Mononuclear cell (primary cell): Measurements from ENCODE around the gene ILKAP. TPM values are rescaled to one million over a fixed set of nuclear protein-coding genes. Genes with fewer than 3 reads are reported as not detected.

Source experiments
- H3K27me3 ChIP-seq: 2 replicates; pipeline ENCODE4 v1.6.0; 2011; ENCODE audit warnings: low read length, control low read depth; ENCODE audit not compliant: insufficient read depth
- H3K4me1 ChIP-seq: 2 replicates; pipeline ENCODE4 v1.5.1; 2011; ENCODE audit warnings: mild to moderate bottlenecking, low read length, control low read depth; ENCODE audit not compliant: insufficient read depth
- H3K4me3 ChIP-seq: 2 replicates; pipeline ENCODE4 v1.5.1; 2011; ENCODE audit warnings: mild to moderate bottlenecking, low read length, moderate library complexity
- H3K9me3 ChIP-seq: 2 replicates; pipeline ENCODE4 v1.5.1; 2011; ENCODE audit warnings: low read depth, mild to moderate bottlenecking, control low read depth, low read length
- total RNA-seq: library from RNA; depleted of rRNA; stranded (reverse); fragments of >200 nt; gene quantifications from one replicate; pipeline ENCODE4 v1.2.3, GENCODE V29; 2012

ILKAP gene
- 66.5 TPM for total RNA-seq

DNA sequence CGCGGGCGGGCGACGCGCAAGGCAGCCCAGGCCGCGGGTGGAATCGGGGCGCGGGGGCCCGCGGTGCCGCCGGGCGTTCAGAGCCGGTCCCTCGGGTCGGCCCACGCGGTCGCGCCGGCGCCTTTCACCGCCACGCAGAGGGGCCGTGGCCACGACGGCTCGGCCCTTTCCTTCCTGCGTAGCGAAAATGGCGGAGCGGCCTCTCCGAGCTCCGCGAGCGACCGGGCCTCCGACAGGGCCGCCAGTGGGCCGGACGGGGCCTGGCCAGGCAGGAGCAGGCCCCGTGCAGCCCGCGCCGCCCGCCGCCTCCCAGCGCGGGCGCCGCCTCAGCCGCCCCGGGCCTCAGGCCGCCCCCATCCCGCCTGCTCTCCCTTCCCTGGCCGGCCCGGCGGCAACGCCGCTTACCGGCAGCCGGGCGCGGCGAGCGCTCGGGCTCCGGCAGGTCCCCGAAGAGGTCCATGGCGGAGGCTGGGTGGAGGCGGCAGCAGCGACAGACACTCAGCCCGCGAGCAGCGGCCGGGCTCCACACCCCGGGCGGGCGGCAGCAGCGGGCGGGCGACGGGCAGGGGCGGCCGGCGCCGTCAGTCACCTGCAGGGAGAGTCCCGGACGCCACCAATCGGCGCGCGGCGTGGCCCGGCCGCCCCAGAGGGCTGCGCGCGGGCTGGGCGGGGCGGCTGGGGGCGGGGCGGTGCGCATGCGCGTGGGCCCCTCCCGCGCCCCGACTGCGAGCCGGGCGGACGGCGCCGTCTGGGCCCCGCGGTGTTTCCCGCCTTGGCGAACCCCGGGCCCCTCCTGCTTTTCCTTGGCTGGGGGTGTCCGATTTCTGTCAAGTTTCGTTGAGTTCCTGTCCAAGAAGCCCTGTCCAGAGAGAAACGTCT, at the start of gene ILKAP:
Gene ILKAP (minus strand): TSS at position 602 of the 879 bp plus-strand sequence. CDS start 142 bp downstream, at position 460.
- H3K4me1 ChIP-seq, result peaks cover 41% of the 10 kb centered on the region

GRCh38 chr2:238252766-238253630, 49.5 kb upstream of the ILKAP start:
- H3K27me3 ChIP-seq, result no peaks in the 10 kb centered on the region

More for the DNA sequence above, at the start of gene ILKAP:
- no peaks in the 10 kb centered on the region for H3K9me3 ChIP-seq
- H3K27me3 ChIP-seq, result peaks cover 1% of the 10 kb centered on the region
- H3K4me3 ChIP-seq, result peak within 1 kb of the TSS; percentile 86

GRCh38 chr2:238251986-238252385, 48.5 kb upstream of the ILKAP start:
- no peaks in the 10 kb centered on the region for H3K4me1 ChIP-seq
- H3K27me3 ChIP-seq, result no peaks in the 10 kb centered on the region
- H3K9me3 ChIP-seq, result no peaks in the 10 kb centered on the region
- H3K4me3 ChIP-seq, result no peak overlapping the region

More at GRCh38 chr2:238252766-238253630, 49.5 kb upstream of the ILKAP start:
- Histone ChIP-seq H3K4me1 (no peaks in the 10 kb centered on the region), H3K9me3 (no peaks in the 10 kb centered on the region), H3K4me3 (no peak overlapping the region)

GRCh38 chr2:238251331-238251730, 47.8 kb upstream of the ILKAP start:
- H3K27me3 ChIP-seq, result no peaks in the 10 kb centered on the region
- no peaks in the 10 kb centered on the region for H3K4me1 ChIP-seq
- no peaks in the 10 kb centered on the region for H3K9me3 ChIP-seq
- no peak overlapping the region for H3K4me3 ChIP-seq

DNA sequence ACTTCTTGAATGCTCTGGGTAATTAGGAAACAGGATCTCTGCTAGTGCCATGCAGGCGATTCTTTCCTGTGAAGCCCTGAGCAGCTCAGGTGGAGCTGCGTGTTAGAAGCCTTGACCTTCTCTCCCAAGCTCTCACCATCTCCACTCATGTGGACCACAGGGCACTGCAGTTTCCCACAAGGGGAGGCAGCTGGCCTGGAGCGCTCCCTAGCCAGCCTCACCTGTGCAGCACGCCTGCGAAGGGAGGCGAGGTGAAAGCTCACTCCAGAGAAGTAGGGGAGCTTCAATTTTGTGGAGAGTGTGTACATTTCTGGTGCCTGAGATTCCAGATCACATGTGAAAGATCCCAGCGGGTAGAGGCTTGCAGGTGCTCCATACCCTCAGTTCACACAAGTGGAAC, 47.4 kb upstream of the ILKAP start:
- Histone ChIP-seq H3K27me3 (no peaks in the 10 kb centered on the region), H3K4me3 (no peak overlapping the region), H3K9me3 (no peaks in the 10 kb centered on the region), H3K4me1 (no peaks in the 10 kb centered on the region)

DNA sequence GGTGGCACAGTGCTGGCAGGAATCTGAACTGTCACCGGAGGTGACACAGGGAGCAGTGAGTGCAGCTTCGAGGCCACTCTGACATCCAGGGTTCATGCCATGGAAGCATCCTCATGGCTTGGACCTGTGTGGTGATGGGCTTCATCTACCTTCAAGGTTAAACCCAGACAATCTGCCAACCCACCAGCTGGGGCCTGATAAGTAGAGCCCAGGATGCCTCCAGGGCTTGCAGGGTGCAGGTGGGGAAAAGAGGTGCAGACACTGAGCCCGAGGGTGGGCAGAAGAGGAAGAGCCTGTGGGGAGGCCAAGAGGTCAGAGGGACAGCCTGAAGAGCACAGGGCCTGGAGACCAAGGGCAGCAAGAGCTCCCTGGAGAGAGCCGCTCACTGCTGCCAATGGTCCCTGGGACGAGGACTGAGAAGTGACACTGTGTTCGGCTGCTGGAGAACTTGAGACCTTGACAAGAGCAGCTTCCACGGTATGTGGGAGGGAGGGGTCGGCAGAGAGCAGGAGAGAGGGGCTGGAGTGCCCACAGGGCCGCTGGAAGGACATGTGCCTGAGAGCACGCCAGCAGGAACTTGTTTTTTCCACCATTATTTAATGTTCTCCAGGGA, 44.5 kb upstream of the ILKAP start:
- Histone ChIP-seq H3K27me3 (no peaks in the 10 kb centered on the region), H3K4me3 (no peak overlapping the region), H3K9me3 (no peaks in the 10 kb centered on the region), H3K4me1 (no peaks in the 10 kb centered on the region)

DNA sequence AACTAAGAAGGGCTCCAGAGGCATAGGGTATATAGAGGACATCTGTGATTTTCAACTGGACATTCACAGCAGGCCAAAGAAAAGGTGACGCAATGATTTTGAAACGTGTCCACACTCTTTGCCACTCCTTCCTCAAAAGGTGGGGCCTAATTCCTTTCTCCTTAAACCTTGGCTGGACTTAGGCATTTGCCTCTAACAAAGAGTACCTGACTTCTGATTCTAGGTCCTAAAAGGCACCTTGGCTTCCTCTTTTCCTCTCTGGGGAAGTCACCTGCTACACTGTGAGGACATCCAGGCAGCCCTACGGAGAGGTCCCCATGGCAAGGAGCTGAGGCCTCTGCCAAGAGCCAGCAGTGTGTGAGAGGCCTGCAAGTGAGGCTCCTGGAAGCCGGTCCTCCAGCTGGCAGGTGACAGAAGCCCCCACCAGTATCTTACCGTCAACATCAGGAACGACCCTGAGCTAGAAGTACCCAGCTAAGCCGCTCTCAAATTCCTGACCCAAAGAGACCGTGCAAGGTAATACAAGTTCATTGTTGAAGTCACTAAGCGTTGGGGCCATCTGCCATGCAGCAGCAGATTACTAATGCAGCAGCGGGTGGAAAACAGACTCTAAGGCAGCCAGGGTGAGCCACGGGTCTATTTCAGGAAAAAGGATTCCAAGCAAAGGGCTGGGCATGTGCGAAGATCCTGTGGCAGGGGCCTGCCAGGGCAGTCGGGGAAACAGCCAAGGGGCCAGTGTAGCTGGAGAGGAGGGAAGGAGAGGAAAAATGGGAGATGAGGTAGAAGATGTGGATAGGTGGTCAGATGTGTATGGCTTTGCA, 43.7 kb upstream of the ILKAP start:
- H3K4me1 ChIP-seq, result no peaks in the 10 kb centered on the region
- no peaks in the 10 kb centered on the region for H3K9me3 ChIP-seq
- no peak overlapping the region for H3K4me3 ChIP-seq
- peaks cover under 1% of the 10 kb centered on the region for H3K27me3 ChIP-seq

DNA sequence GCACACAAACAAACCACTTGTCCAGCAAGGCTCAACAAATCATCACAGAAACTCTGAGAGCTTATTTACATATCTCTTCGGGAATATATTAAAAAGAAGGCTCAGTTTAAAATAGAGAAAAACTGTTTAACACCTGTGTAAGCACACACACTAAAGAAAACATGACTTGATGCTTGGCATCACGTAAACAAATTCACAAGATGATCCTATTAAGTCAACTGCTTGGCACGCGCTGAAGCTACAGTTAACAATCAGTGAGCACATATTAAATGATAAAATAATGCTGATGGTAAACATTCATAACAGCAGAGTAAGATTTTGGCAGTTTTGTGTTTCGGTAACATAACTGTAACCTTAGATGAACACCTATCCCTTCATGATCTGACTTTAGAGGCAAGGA, 40.7 kb upstream of the ILKAP start:
- H3K9me3 ChIP-seq, result no peaks in the 10 kb centered on the region
- peaks cover 9% of the 10 kb centered on the region for H3K4me1 ChIP-seq
- H3K4me3 ChIP-seq, result no peak overlapping the region
- H3K27me3 ChIP-seq, result peaks cover 15% of the 10 kb centered on the region

DNA sequence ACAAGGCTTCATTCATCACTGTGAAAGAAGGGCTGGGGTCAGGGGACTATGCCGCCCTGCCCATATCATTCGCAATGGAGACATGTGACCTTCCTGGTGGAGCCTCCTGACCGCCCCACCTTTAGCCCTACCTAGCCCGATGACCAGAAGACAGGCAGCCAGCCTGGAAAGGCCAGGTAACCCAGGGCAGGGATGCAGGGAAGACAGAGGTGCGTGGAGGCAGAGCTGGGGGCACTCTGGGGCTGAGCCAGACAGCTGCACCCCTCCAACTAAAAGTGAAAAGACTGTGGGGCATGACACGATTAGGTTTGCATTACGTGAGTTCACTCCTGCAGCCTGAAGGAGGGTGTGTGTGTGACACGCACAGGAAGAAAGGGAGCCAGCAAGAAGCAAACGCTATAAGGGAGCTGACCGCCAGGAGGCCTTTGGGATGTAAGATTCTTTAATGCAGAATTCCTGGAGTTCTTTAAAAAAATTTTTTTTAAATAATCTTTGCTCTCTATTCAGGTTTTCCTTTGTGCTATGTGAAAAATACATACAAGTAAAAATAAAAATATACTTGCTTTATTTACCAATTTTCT, 40.1 kb upstream of the ILKAP start:
- Histone ChIP-seq H3K4me3 (no peak overlapping the region), H3K27me3 (peaks cover 20% of the 10 kb centered on the region), H3K4me1 (peaks cover 14% of the 10 kb centered on the region), H3K9me3 (no peaks in the 10 kb centered on the region)

GRCh38 chr2:238242731-238243495, 39.4 kb upstream of the ILKAP start:
- peaks cover 26% of the 10 kb centered on the region for H3K27me3 ChIP-seq
- no peaks in the 10 kb centered on the region for H3K9me3 ChIP-seq
- H3K4me1 ChIP-seq, result peaks cover 16% of the 10 kb centered on the region
- no peak overlapping the region for H3K4me3 ChIP-seq

DNA sequence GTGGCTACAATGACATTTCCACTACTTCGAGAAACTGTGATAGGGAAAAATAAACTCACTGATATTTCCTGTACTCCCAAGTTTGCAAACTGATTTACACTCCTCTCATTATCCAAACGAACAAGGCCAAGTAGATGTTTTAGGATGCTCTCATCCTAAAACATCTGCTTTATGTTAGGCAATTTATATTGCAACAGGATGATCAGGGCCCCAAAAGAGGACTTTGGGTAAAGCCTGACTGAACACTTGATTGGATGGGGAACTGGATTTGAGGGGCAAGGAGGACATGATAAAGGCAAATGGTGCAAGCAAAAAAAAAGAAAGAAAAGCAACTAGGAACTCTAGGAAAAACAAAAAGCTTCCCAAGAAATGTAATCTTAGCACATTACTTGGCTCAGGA, 38.5 kb upstream of the ILKAP start:
- peaks cover 16% of the 10 kb centered on the region for H3K4me1 ChIP-seq
- no peaks in the 10 kb centered on the region for H3K9me3 ChIP-seq
- H3K4me3 ChIP-seq, result no peak overlapping the region
- peaks cover 35% of the 10 kb centered on the region for H3K27me3 ChIP-seq

DNA sequence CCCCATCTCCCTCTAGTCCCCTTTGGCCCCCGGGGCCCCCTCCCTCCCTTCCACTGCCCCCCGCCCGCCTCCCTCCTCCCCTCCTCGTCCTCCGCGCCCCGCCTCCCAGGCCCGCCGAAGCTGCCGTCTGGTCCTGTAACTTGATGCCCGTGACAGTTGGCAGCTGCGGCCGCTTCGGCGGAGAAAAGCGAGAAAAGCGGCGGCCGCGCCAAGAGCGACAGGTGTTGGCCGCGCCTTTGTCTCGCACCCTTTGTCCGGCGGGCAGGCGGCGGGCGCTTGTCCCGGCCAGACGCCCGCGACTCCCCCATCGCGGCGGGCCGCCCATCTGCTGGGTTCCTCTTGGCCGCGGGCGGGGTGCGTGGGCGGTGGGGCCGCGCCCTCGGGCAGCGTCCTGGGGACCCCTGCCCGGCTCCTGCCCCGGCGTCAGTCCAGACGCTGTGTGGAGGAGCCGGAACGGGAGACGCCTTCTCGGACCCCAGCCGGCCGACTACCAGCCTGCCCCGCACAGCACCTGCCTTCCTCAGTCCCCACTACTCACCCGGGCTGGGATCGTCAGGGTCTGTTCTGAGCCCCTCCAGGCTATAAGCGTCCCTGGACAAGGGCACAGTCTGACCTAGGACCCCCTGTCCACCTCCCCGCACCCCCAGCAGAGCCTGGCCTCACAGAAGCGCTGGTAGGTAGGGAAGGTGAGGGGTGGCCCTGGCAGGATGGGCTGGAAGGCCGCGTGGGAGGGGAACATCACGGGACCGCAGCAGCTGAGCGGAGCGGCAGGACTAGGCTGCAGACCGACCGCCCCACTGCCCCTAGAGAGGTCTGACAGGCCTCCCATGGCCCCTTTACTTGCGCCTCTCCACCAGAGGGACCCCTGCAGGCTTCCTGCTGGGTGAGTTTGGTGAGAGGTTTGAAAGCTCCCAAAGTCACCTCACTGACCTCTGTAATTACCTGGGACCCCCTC, 37.5 kb upstream of the ILKAP start:
- Histone ChIP-seq H3K9me3 (no peaks in the 10 kb centered on the region), H3K4me3 (no peak overlapping the region), H3K27me3 (peaks cover 42% of the 10 kb centered on the region), H3K4me1 (peaks cover 16% of the 10 kb centered on the region)
